Neural progenitor cell (in vitro differentiated cells): ENCODE results near the gene CCT7. TPM values are rescaled to one million over a fixed set of nuclear protein-coding genes. Genes with fewer than 3 reads are reported as not detected.
A peak's percentile ranks its signal among the peaks of the same experiment; 100 is the strongest.

Experiments
- DNase-seq: peaks from one replicate; pipeline ENCODE4 v3.0.0-alpha.2; 2016; ENCODE audit warnings: low spot score
- H2AFZ ChIP-seq: fragments of 200-600 bp; sonication (generic); replicated peaks from 2 replicates; pipeline ENCODE4 v1.6.1; 2016; ENCODE audit warnings: antibody characterized with exemption
- H3F3A ChIP-seq: fragments of 200-600 bp; sonication (generic); 2 replicates; pipeline ENCODE4 v1.6.1; 2016; ENCODE audit warnings: antibody characterized with exemption, low read depth
- H3K27ac ChIP-seq: fragments of 200-600 bp; sonication (generic); 2 replicates; pipeline ENCODE4 v1.5.1; 2016; ENCODE audit warnings: mild to moderate bottlenecking
- H3K27me3 ChIP-seq: fragments of 200-600 bp; sonication (generic); 2 replicates; pipeline ENCODE4 v1.6.1; 2016; ENCODE audit warnings: mild to moderate bottlenecking, moderate library complexity
- H3K36me3 ChIP-seq: fragments of 200-600 bp; sonication (generic); 2 replicates; pipeline ENCODE4 v1.5.1; 2016
- H3K4me1 ChIP-seq: fragments of 200-600 bp; sonication (generic); 2 replicates; pipeline ENCODE4 v1.6.1; 2016; ENCODE audit warnings: mixed run types
- H3K4me2 ChIP-seq: fragments of 200-600 bp; sonication (generic); 2 replicates; pipeline ENCODE4 v1.6.1; 2016
- H3K4me3 ChIP-seq: fragments of 200-600 bp; sonication (generic); 2 replicates; pipeline ENCODE4 v1.5.1; 2016
- H3K79me2 ChIP-seq: fragments of 200-600 bp; sonication (generic); 2 replicates; pipeline ENCODE4 v1.6.1; 2016; ENCODE audit warnings: low read depth
- H3K9ac ChIP-seq: fragments of 200-600 bp; sonication (generic); 2 replicates; pipeline ENCODE4 v1.6.1; 2016
- H3K9me3 ChIP-seq: fragments of 200-600 bp; sonication (generic); 2 replicates; pipeline ENCODE4 v1.5.1; 2016; ENCODE audit warnings: low read depth
- H4K20me1 ChIP-seq: fragments of 200-600 bp; sonication (generic); 2 replicates; pipeline ENCODE4 v1.6.1; 2016; ENCODE audit warnings: low read depth
- H3K27ac Mint-ChIP-seq: 3 replicates; pipeline ENCODE4 v1.8.0; 2021; ENCODE audit warnings: mixed read lengths
- H3K27me3 Mint-ChIP-seq: 2 replicates; pipeline ENCODE4 v1.8.0; 2022; ENCODE audit warnings: low read depth, mild to moderate bottlenecking, inconsistent platforms, moderate library complexity, mixed read lengths; ENCODE audit not compliant: insufficient read depth
- H3K36me3 Mint-ChIP-seq: 3 replicates; pipeline ENCODE4 v1.8.0; 2021; ENCODE audit warnings: mixed read lengths
- H3K4me1 Mint-ChIP-seq: 3 replicates; pipeline ENCODE4 v1.8.0; 2021; ENCODE audit warnings: mixed read lengths
- H3K4me3 Mint-ChIP-seq: 3 replicates; pipeline ENCODE4 v1.8.0; 2021; ENCODE audit warnings: mild to moderate bottlenecking, moderate library complexity, mixed read lengths
- H3K9me3 Mint-ChIP-seq: 3 replicates; pipeline ENCODE4 v1.8.0; 2020; ENCODE audit warnings: mixed read lengths
- CTCF ChIP-seq: fragments of 200-600 bp; sonication (generic); IDR thresholded peaks from 2 replicates; pipeline ENCODE4 v1.5.1; 2017; ENCODE audit warnings: antibody characterized with exemption, mild to moderate bottlenecking
- EZH2 ChIP-seq: fragments of 200-600 bp; sonication (generic); IDR thresholded peaks from 2 replicates; pipeline ENCODE4 v1.6.1; 2017; ENCODE audit warnings: antibody characterized with exemption, mild to moderate bottlenecking, moderate library complexity
- EZH2phosphoT487 ChIP-seq: fragments of 200-600 bp; sonication (generic); IDR thresholded peaks from 2 replicates; pipeline ENCODE4 v1.6.1; 2017; ENCODE audit warnings: antibody characterized with exemption
- total RNA-seq: library from RNA; depleted of rRNA; stranded (reverse); fragments of >200 nt; gene quantifications from 2 replicates; pipeline ENCODE4 v1.2.3, GENCODE V29; 2015; ENCODE audit warnings: low replicate concordance

CCT7 gene
- total RNA-seq, 1 donor from 2014 or later, result 456 TPM

GRCh38 chr2:73293534-73294171 is 59.5 kb downstream of the CCT7 start, which contains the start of gene EGR4:
EGR4 (minus strand) TSS chr2:73293548; CDS start chr2:73293317, 231 bp downstream.
- Histone ChIP-seq H3K4me3 (peak within 1 kb of the TSS; percentile 64), H3K27me3 (peaks cover 100% of the 10 kb centered on the region)

GRCh38 chr2:73294239-73294638 is 60.1 kb downstream of the CCT7 start:
- Histone ChIP-seq H3K9me3 (no peaks in the 10 kb centered on the region), H3K36me3 (no peaks in the 10 kb centered on the region), H2AFZ (no peak overlapping the region), H3K79me2 (no peaks in the 10 kb centered on the region), H4K20me1 (peaks cover 35% of the 10 kb centered on the region), H3K4me1 (peaks cover 3% of the 10 kb centered on the region), H3K27me3 (peaks cover 100% of the 10 kb centered on the region), H3K4me2 (no peak overlapping the region), H3K9ac (no peak overlapping the region), H3K4me3 (no peak overlapping the region), H3K27ac (no peak overlapping the region), H3F3A (peaks cover 14% of the 10 kb centered on the region)
- peaks cover 71% of the 10 kb centered on the region for H3K27me3 Mint-ChIP-seq
- H3K4me3 Mint-ChIP-seq, result peak overlapping the region; percentile 35
- peaks cover 19% of the 10 kb centered on the region for H3K4me1 Mint-ChIP-seq
- no peaks in the 10 kb centered on the region for H3K9me3 Mint-ChIP-seq
- no peak for DNase-seq
- no peaks in the 10 kb centered on the region for H3K36me3 Mint-ChIP-seq
- TF ChIP-seq EZH2phosphoT487 (no peak), EZH2 (no peak), CTCF (no peak)
- no peak overlapping the region for H3K27ac Mint-ChIP-seq

More at GRCh38 chr2:73293534-73294171, 59.5 kb downstream of the CCT7 start, which contains the start of gene EGR4:
- Histone ChIP-seq H3K36me3 (no peaks in the 10 kb centered on the region), H3F3A (peaks cover 14% of the 10 kb centered on the region), H3K9ac (no peak within 1 kb of the TSS), H3K4me1 (peaks cover 3% of the 10 kb centered on the region), H3K79me2 (no peaks in the 10 kb centered on the region), H3K4me2 (peak within 1 kb of the TSS; percentile 93), H3K9me3 (no peaks in the 10 kb centered on the region), H2AFZ (peak within 1 kb of the TSS; percentile 88), H3K27ac (no peak within 1 kb of the TSS), H4K20me1 (peaks cover 35% of the 10 kb centered on the region)
- Mint-ChIP-seq H3K27me3 (peaks cover 75% of the 10 kb centered on the region), H3K36me3 (no peaks in the 10 kb centered on the region), H3K9me3 (no peaks in the 10 kb centered on the region), H3K4me1 (peaks cover 19% of the 10 kb centered on the region), H3K4me3 (peak within 1 kb of the TSS; percentile 69), H3K27ac (no peak within 1 kb of the TSS)
- no peak for TF ChIP-seq EZH2
- peak; percentile 27 for TF ChIP-seq CTCF
- peak; percentile 95 for DNase-seq

GRCh38 chr2:73295751-73296400 is 61.8 kb downstream of the CCT7 start:
- Histone ChIP-seq H3K9me3 (no peaks in the 10 kb centered on the region), H3K4me2 (no peak overlapping the region), H3K9ac (no peak overlapping the region), H3K79me2 (no peaks in the 10 kb centered on the region), H3K36me3 (no peaks in the 10 kb centered on the region), H3K4me3 (no peak overlapping the region), H3F3A (peaks cover 7% of the 10 kb centered on the region), H3K27me3 (peaks cover 100% of the 10 kb centered on the region), H4K20me1 (peaks cover 22% of the 10 kb centered on the region), H2AFZ (no peak overlapping the region), H3K27ac (no peak overlapping the region), H3K4me1 (peaks cover 3% of the 10 kb centered on the region)
- no peak for TF ChIP-seq CTCF
- no peak for TF ChIP-seq EZH2phosphoT487
- no peak for TF ChIP-seq EZH2
- Mint-ChIP-seq H3K4me1 (peaks cover 16% of the 10 kb centered on the region), H3K9me3 (no peaks in the 10 kb centered on the region), H3K4me3 (no peak overlapping the region), H3K27me3 (peaks cover 62% of the 10 kb centered on the region), H3K36me3 (no peaks in the 10 kb centered on the region), H3K27ac (no peak overlapping the region)
- no peak for DNase-seq
